Heart left ventricle (tissue), 13 donors: Measurements from ENCODE around the gene DBH.

Experiments
- CTCF ChIP-seq, 12 donors: fragments of 200-600 bp; sonication (generic) in 4 of 12; IDR thresholded peaks; one replicate each; pipeline versions ENCODE4 v1.5.0 to v1.8.0; 2018 to 2022; ENCODE audit warnings: antibody characterized with exemption in 12 of 12, mild to moderate bottlenecking in 5 of 12
- POLR2A ChIP-seq, 2 donors: fragments of 450-650 bp; IDR thresholded peaks; one replicate each; pipeline ENCODE4 v1.6.1; 2017; ENCODE audit warnings: antibody characterized with exemption in 2 of 2, mild to moderate bottlenecking in 2 of 2, moderate library complexity in 2 of 2
- donor health status: ischemic (EF 13 %, LVEDD 7.1; RV severe dilation, severe dysfunction).
- donor health status: DM: no; HTN: yes; CAD: no.
- donor health status: DM: no; HTN: no; CAD: no.
- donor health status: ischemic (EF 25% LVEDD 6.9; RV normal size, moderate dysfunction).
- donor health status: ischemic (EF 25% LVEDD 5.7; RV mildly dilated, moderate dysfunction).
- donor health status: ischemic (EF 35%, LVEDD 5.7; RV mildly dilated, moderate dysfunction).
- donor health status: nonischemic (EF 11% LVEDD 7.7; RV severe dilation, severe dysfunction).
- donor health status: DM: yes; HTN: yes; CAD: no.
- donor health status: PGD.
- donor health status: ischemic (EF 29% LVEDD 5.4; RV normal size, mild dysfunction).
- donor health status: nonischemic (EF 23%, LVEDD 6.1; RV moderate dilation, normal function).

- TF ChIP-seq CTCF (IDR thresholded peaks at IDR 0.05) = no peak
- TF ChIP-seq POLR2A (IDR thresholded peaks at IDR 0.05) = no peak
Measured at GRCh38 chr9:133669182-133669801, 33.1 kb downstream of the DBH start.
